Activated CD8-positive, alpha-beta memory T cell treated with anti-CD3 and anti-CD28 coated beads, Interleukin-2, amount 50 U/mL, for 1 hour (primary cell): ENCODE data around the gene TRIM17.

ENCODE experiments used
- DNase-seq: peaks from one replicate; pipeline ENCODE4 v3.0.0-alpha.2; 2020; ENCODE audit errors: extremely low read depth

Gene TRIM17

DNA sequence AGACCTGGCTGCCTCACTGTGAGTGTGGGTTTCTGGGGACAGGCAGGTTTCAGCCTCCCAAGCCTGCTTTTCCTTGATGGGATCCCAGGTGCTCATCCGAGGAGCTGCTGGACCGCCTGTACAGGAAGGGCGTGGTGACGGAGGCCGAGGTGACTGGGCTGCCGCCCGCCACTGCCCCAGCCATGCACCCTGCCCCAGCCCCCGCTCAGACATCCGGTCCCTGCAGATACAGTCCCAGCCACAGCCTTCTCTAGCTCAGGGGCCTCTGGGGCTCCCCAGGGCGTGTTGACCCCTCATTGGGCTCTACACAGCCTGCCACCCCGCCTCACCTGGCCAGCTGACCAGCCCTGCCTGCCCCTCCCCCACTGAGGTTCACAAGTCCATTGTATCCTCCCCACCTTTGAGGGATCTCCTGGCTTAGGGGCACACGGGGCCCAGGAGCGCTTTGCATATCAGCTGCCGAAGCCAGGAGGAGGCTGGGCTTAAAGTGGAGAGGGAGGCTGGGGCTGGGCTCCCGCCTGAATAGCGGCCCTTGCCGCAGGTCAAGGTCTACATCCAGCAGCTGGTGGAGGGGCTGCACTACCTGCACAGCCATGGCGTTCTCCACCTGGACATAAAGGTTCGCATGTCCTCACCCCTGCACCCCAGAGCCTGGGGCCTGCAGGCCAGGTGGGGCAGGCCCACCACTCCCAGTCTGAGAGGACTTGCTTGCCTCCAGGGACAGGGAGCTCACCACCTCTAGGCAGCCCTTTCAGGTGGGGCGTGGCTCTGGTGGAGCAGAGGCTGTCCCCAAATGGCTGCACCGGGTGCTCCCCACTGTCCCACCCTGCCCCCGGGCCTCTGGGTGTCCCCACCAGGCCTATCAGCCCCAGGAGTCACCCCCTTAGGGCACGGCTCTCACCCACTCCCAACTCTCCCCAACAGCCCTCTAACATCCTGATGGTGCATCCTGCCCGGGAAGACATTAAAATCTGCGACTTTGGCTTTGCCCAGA, 48.6 kb downstream of the TRIM17 start:
- no peak for DNase-seq

DNA sequence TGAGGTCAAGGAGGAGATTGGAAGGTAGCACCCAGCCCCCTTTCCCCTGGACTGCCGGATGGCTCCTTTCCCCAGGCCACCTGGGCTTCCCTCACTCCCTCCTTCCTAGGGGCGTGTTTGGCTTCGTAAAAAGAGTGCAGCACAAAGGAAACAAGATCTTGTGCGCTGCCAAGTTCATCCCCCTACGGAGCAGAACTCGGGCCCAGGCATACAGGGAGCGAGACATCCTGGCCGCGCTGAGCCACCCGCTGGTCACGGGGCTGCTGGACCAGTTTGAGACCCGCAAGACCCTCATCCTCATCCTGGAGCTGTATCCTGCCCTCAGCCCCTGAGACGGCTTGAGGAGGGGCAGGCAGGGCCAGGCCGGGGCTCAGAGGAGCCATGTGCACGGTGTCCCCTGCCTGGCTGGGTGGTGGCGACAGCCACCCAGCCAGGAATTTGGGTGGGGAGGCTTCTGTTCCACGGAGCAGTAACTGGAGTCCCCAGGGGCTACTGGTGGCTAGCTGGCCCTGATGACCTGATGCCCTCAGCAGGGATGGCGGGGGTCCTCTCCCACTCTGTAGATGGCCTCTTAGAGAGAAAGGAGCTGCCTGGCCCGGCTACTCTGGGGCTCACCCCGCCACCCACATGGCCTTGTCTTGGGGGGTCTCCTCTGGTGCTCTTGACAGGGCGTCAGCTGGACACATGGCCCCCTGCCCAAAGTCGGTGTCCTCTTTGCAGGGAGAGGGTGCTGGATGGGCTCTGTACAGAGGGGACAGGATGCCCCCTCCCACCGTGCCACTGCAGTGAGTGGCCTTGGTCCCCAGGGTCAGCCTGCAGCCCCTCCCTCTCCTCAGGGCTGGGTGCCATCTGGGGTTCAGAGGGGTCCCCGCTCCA, 49.6 kb downstream of the TRIM17 start:
- no peak for DNase-seq

DNA sequence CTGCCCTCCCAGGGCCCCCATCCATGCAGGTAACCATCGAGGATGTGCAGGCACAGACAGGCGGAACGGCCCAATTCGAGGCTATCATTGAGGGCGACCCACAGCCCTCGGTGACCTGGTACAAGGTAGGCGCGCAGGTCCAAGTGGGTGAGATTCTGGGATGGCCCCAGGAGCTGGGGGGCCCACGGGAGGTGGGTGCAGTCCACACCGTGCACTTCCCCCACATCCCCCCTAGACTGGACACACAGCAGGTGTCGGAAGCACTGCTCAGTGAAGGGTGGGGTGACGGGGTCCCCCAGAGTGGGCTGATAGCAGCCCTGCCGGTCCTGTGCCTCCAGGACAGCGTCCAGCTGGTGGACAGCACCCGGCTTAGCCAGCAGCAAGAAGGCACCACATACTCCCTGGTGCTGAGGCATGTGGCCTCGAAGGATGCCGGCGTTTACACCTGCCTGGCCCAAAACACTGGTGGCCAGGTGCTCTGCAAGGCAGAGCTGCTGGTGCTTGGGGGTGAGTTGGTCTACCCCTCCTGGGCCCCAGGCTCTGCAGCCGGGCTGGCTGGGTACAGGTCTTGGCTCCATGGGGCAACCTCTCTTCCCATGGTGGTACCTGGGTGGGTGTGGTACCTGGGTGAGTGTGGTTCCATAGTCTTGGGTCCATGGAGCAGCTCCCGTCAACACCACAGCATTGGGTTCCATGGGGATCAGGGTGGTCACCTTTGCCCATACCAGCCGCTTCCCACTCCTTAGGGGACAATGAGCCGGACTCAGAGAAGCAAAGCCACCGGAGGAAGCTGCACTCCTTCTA, 50.4 kb downstream of the TRIM17 start:
- DNase-seq, result no peak

DNA sequence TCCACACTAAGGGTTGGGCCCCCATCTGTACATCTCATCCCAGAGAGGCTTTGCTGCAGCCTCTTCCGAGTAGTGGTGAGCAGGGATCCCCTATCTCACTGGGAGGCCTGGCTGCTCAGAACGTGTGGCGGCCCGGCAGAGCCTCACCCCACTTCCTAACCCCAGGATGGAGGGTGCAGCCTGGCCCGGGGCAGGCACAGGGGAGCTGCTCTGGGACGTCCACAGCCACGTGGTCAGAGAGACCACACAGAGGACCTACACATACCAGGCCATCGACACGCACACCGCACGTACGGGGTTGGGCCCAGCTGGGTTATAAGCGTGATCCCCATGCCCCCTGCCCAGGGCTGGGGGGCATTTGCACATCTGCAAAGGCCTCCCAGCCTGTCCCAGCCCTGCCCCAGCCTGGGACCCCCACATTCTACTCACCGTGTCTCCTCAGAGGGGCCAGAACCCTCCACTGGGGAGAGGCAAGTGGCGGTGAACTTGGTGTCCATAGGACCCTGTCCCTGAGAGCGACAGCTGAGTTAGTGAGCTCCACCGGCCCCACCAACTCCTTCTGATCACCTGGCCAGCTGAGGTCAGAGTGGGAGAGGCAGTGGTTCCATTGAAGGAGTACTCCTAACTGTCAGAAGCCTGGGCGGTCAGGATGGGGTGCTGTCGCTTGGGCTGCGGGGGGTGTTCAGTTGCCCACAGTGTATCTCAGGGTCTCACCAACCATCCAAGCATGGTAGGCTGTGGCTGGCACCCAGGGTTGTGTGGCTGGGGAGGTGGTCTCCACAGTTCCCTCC, 51.2 kb downstream of the TRIM17 start:
- DNase-seq, result no peak

DNA sequence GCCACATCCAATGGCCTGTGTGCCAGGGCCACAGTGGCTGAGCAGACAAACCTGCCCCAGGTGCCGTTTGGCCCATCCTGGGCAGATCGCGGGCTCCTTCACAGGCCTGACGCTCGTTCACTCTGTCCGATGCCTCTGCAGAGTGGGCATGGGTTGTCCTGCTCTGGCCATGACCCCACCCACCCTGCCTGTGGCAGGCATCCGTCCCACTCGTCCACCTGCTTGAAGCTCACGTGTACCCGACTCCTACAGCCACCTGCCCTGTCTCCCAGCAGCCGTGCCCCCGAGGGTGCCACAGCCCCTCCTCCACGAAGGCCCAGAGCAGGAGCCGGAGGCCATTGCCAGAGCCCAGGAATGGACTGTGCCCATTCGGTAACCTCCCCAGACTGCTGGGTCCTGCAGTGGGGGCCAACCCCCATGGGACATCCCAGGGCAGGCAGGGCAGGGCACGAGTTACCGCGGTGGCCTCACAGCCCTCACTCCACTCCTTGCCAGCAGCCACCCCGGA, 51.9 kb downstream of the TRIM17 start:
- no peak for DNase-seq

DNA sequence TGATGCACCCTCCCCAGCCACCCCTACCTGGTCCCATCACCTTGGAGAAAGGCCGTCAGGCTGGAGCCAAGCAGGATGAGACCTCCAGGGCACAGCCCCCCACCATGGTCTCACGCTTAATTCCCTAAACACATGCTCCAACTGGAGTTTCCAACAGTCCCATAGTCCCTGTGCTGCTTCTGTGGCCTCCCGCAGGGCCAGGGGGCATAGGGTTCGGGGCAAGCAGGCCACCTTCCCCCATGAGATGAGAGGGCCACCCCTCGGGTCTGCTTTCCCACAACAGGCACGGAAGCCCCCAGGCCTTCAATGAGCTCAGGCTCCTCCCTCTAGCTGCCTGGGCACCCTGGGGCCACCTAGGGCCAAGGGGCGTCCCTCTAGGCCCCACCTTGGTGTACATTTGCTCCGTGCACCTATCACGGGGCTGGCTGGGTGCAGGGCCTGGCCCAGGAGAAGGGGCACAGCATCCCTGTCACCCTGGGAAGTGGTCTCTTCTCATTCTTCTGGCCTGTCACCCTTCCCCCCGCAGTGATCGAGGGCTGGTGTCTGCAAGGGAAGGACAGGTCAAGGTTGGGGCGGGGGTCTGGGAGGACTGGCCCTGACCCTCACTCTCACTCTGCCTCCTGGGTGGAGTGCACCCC, 52.5 kb downstream of the TRIM17 start:
- DNase-seq, result no peak

DNA sequence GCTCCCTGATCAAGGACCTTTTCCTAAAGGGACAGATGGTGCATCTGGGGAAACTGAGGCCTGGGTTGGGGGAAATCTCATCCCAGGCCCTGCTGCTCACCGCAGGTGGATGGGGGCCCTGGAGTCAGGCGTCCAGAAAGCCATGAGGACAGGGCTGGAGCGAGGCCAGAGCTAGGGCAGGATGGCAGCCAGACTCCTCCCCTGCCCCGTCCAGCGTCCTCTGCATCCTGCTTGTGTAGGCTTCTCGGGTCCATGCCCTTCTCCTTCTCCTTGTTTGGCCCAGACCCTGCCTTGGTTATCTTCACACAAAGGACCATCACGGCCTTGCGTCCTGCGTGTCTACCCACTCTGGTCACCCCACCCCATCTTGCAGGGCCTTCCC, 53.0 kb downstream of the TRIM17 start:
- DNase-seq, result no peak

DNA sequence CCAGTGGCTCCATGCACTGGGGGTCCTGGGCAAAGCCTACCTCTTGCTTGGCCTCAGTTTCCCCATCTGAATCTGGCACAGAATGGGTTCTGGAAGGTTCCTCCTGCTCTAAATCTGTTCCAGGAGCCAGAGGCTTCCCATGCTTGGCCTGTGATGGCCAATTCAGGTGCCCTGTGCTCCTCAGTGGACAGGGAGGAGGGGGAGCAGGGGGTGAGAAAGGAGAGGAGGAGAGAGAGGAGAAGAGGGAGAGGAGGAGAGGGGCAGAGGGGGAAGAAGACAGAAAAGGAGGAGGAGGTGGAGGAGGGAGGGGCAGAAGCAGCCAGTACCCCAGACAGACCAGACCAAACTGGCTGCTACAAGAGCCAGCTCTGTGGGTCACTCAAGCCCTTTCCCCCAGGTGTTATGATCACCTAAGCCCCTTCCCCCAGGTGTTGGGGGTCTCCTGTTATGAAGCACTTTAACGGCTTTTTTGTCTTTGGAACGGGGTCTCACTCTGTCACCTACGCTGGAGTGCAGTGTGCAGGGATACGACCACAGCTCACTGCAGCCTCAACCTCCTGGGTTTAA, 53.7 kb downstream of the TRIM17 start:
- no peak for DNase-seq

DNA sequence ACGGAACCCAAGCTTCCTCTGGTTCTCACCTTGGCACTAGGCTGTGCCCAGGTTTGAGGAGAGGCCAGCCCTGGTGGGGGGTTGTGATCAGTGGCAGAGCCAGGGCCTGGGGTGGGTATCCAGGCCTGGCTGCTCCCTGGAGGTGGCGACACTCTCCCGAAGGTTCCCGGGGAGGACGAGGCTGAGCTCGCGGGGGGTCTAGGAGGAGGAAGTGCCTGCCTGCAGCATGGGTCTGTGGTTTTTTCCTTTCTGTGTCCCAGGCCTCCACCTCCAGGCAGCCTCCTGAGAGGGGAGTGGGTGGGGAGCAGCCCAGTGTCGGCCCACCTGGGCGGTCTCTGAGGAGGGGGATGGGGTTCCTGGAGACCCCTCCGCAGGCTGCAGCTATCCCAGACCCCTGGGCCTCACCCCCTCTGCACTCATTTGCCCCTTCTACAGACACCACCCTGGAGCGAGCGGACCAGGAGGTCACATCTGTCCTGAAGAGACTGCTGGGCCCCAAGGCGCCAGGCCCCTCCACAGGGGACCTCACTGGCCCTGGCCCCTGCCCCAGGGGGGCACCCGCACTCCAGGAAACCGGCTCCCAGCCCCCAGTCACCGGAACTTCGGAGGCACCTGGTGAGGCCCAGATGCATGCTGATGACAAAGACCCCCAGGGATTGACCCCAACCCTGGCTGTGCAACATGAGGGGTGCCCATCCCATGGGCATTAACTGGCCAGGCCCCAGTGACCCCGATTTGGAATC, 54.3 kb downstream of the TRIM17 start:
- DNase-seq, result no peak

DNA sequence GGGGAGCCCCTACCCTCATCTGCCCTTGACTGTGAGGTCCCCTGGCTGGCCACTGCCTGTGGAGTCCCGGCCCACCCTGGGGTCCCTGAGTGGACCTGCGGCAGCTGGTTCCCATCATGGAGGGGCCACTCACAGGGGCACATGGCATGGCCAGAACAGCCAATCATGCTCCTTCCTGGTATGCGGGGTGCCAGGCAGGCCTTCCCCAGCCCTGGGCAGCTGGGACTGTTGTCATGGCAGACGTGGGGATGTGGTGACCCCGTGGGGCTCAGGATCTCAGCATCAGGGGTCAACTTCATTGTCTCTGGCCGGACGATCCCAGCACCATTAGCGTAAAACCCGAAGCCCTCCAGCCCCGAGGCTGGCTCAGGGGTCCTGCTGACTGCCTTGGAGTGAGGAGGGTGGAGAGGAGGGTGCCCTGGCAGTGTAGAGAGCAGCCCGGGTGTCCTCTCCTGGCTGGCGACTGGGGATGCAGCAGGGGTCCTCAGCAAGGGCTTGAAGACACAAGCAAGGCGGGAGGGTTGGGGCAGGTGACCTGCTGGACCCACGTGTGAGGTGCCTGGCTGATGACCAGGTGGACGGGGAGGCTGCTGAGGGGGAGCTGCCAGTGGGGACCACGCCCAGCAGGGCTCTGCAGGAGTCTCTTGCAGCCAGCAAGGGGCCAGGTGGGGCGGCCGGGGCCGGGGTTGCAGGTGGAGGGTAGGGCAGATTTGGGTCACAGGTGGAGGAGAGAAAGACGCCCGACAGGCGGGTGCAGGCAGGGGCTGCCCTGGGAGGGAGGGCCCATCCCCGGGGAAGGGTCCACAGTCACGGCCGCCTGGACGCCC, 55.1 kb downstream of the TRIM17 start:
- no peak for DNase-seq

DNA sequence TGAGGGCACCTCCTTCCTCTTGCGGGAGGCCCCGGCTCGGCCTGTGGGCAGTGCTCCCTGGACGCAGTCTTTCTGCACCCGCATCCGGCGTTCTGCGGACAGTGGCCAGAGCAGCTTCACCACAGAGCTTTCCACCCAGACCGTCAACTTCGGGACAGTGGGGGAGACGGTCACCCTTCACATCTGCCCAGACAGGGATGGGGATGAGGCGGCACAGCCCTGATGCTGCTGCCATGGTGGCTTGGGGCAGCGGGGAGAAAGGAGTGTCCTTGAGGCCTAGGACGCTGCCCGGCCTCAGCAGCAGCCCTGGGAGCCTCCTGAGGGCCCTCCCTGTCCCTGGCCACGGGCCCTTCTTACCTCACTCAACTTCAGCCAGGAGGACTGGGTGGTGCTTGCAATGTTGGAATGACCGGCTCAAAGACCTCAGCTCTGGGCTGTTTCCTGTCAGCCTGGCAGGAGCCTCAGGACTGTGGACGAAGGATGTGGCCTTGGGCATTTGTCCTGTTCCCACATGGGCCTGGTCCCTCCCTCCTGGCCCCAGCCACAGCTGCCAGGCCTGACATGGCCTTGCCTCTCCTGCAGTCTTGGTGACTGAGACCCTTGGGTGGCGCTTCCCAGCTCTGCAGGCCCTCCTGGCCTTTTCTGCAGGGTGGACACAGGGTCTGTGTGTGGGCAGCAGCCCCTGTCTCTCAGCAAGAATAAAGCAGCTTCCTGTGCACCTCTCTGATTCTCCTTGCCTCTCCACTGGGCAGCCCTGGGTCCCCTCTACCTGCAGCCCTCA, 55.9 kb downstream of the TRIM17 start:
- no peak for DNase-seq

DNA sequence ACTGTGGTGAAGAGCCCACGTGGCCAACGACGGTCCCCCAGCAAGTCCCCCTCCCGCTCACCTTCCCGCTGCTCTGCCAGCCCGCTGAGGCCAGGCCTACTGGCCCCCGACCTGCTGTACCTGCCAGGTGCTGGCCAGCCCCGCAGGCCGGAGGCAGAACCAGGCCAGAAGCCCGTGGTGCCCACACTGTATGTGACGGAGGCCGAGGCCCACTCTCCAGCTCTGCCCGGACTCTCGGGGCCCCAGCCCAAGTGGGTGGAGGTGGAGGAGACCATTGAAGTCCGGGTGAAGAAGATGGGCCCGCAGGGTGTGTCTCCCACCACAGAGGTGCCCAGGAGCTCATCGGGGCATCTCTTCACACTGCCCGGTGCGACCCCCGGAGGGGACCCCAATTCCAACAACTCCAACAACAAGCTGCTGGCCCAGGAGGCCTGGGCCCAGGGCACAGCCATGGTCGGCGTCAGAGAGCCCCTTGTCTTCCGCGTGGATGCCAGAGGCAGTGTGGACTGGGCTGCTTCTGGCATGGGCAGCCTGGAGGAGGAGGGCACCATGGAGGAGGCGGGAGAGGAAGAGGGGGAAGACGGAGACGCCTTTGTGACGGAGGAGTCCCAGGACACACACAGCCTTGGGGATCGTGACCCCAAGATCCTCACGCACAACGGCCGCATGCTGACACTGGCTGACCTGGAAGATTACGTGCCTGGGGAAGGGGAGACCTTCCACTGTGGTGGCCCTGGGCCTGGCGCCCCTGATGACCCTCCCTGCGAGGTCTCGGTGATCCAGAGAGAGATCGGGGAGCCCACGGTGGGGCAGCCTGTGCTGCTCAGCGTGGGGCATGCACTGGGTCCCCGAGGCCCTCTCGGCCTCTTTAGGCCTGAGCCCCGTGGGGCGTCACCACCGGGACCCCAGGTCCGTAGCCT, 56.8 kb downstream of the TRIM17 start:
- no peak for DNase-seq

DNA sequence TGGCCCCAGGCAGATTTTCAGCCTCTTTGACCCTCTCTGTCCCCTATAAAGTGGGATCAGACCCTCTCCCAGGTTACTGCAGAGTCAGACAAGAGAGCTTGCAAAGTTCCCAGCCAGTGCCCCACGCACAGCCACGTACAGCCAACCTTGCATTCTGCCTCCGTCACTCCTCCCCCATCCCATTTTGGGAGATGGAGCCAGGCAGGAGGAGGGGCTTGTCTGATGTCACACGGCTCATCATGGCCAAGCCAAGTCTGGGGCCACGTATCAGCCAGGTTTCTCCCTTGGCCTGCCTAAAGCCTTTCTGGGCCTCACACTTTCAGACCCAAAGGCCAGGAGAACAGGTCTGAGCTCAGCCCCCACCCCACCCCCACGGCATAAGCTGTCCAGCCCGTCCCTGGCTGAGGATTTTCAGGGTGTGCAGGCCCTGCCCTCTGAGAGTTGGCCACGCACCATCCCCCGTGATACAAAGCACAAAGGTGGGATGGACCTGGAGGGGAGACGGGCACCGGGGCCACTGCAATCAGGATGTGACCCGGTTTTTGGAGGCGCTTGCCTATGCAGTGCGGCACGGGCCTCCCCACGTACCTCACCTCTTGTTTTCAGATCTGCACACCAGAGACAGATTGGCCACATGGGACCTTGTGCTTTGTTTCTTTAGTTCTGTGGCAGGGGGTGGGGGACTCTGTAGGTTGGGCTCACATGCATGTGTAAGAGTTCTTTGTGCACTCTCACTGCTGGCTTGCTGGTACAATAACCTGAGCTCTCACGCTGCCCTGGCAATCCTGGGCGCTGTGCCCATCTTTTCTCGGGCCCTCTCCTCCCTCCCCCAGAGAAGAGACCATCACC, 57.7 kb downstream of the TRIM17 start:
- no peak for DNase-seq

DNA sequence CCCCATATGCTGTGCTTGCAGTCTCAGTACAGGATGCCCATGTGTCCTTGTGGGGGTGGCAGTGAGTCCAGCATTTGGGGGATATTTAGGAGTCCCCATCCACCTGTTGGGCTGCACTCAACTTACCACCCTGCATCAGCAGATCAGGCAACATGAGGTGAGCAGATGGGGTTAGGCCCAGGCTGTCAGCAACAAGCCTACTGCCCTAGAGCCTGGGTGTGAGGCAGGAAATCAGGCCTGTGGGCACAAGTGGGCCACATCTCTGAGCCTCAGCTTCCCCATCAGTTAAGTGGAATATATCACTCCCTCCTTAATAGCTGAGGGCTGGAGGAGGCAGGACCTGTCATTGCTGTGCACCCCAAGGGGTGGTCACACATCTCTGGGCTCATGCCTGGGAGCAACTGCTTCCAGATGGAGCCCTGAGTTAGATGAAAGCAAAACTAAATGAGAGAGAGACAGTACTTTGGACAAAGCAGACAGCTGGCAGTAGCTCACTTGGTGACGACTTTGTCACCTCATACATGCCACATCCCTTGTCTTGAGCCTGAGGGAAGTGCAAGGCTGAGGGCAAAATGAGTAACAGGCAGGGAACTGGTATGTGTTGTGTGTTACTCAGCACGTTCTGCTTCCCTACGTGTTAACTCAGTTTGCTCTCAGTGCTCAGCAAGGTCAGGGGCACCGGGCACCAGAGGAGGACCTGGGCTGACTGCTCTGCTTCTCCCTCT, 58.5 kb downstream of the TRIM17 start:
- no peak for DNase-seq
